Measurements from ENCODE around the gene LRRC4.
A peak's percentile ranks its signal among the peaks of the same experiment; 100 is the strongest.

LRRC4 gene

DNA sequence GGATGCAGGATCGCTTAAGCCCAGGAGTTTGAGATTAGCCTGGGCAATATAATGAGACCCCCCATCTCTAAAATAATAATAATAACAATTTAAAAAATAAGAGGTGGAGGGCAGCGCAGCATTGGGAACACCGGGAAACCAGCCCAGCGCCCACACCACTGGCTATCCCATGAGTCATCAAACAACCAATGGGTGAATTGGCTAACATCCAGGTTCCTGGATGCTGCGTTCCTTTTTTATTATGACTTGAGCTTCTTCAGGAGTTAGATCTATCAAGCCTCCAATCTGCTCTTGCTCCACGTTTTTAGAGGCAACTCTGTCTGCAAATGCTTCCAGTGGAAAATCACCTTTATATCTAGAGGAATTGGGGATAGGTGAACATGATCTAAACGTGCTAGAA, 10.0 kb upstream of the LRRC4 start:
- peak; percentile 54 for DNase-seq (ENCODE audit: extremely low read depth, low read depth)
- no peak overlapping the region for H3K4me3 ChIP-seq (replicated peaks; ENCODE audit: low read depth, low read length)
- TF ChIP-seq, protein P1, sequence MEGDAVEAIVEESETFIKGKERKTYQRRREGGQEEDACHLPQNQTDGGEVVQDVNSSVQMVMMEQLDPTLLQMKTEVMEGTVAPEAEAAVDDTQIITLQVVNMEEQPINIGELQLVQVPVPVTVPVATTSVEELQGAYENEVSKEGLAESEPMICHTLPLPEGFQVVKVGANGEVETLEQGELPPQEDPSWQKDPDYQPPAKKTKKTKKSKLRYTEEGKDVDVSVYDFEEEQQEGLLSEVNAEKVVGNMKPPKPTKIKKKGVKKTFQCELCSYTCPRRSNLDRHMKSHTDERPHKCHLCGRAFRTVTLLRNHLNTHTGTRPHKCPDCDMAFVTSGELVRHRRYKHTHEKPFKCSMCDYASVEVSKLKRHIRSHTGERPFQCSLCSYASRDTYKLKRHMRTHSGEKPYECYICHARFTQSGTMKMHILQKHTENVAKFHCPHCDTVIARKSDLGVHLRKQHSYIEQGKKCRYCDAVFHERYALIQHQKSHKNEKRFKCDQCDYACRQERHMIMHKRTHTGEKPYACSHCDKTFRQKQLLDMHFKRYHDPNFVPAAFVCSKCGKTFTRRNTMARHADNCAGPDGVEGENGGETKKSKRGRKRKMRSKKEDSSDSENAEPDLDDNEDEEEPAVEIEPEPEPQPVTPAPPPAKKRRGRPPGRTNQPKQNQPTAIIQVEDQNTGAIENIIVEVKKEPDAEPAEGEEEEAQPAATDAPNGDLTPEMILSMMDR (IDR thresholded peaks at IDR 0.05; ENCODE audit: low read depth, low read length, missing control alignments): no peak

DNA sequence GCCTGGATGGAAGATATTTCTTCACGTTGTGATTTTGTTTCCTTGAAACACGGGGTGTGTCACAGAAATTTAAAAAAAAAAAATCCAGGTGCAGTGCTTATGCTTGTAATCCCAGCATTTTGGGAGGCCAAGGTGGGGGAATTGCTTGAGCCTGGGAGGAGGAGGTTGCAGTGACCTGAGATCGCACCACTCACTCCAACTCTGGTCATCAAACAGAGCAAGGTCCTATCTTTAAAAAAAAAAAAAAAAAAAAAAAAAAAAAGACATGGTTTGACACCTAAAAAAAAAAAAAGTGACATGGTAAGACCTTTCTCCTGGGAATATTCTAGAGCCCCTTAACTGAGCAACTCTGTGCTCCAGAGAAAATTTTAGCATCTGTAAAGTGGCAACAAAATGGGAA, 9.0 kb upstream of the LRRC4 start:
- TF ChIP-seq, protein P1 (IDR thresholded peaks at IDR 0.05; ENCODE audit: low read depth, low read length, missing control alignments): no peak
- H3K4me3 ChIP-seq (replicated peaks; ENCODE audit: low read depth, low read length): no peak overlapping the region
- no peak for DNase-seq (ENCODE audit: extremely low read depth, low read depth)

DNA sequence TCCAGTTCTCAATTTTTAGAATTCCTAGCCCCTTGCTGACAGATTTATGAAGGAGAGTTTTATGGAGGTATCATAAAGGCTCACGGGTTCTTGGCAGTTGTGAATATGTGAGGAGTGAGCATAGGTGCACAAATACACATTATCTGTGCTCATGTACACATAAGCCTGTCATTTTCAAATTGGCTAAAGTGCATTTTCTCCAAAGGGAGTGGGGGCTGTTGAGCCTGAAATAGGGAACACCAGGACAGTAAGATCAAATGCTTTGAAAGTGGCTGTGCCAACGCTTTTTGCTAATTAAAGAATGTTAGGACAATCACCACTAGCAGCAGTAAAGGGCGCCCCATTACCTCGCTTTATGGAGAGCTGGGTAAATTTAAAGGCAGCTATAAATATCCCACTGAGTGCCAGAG, 8.3 kb upstream of the LRRC4 start:
- DNase-seq (ENCODE audit: extremely low read depth, low read depth): no peak
- H3K4me3 ChIP-seq (replicated peaks; ENCODE audit: low read depth, low read length): no peak overlapping the region
- TF ChIP-seq, protein P1 (IDR thresholded peaks at IDR 0.05; ENCODE audit: low read depth, low read length, missing control alignments): no peak

DNA sequence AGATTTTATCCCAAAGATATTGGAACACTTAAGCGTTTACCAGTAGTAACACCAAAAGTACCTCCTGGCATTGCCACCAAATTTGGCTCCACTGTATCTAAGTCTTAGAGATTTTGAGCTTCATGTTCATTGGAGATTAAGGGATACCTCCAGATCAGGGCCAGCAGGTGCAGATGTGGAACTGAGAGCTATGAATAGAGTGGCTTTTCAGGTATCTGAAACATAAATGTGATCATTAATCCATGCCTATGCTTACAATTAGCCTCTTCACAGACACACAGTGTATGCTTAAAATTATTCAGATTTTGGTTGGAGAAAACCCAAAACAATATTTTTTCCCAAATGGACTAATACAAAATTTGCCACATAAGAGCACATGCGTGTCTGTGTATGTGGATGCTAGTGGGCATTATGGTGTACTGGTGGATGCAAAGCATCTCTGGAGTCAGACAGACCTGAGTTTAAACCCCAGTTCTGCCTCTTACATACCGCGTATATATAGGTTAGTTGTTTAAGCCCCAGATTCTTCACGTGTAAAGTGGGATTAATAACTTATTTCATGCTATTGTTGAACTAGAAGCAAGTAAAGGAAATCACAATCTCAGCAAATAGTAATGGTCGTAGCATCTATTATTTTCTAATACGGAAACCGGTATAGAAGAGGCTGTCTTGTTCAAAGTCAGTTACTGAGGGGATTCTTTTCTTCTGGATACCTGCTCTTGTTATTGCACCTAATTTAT, 6.8 kb upstream of the LRRC4 start:
- TF ChIP-seq, protein P1 (IDR thresholded peaks at IDR 0.05; ENCODE audit: low read depth, low read length, missing control alignments): no peak
- no peak overlapping the region for H3K4me3 ChIP-seq (replicated peaks; ENCODE audit: low read depth, low read length)

DNA sequence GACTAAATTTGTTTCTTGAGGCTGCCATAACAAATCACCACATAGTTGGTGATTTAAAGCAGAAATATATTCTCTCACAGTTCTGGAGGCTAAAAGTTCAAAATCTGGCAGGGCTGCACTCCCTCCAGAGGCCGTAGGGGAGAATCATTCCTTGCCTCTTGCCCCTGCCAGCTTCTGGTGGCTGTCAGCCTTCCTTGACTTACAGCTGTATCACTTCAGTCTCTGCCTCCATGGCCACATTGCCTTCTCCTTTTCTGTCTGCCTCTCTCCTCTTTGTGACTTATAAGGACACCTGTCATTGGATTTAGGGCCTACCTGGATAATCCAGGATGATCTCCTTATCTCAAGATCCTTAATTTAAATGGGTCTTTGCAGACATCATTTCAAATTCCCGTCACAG, 5.8 kb upstream of the LRRC4 start:
- TF ChIP-seq, protein P1 (IDR thresholded peaks at IDR 0.05; ENCODE audit: low read depth, low read length, missing control alignments): no peak
- DNase-seq (ENCODE audit: extremely low read depth, low read depth): no peak
- no peak overlapping the region for H3K4me3 ChIP-seq (replicated peaks; ENCODE audit: low read depth, low read length)

More for the DNA sequence above, 6.8 kb upstream of the LRRC4 start:
- DNase-seq (ENCODE audit: extremely low read depth, low read depth): no peak

DNA sequence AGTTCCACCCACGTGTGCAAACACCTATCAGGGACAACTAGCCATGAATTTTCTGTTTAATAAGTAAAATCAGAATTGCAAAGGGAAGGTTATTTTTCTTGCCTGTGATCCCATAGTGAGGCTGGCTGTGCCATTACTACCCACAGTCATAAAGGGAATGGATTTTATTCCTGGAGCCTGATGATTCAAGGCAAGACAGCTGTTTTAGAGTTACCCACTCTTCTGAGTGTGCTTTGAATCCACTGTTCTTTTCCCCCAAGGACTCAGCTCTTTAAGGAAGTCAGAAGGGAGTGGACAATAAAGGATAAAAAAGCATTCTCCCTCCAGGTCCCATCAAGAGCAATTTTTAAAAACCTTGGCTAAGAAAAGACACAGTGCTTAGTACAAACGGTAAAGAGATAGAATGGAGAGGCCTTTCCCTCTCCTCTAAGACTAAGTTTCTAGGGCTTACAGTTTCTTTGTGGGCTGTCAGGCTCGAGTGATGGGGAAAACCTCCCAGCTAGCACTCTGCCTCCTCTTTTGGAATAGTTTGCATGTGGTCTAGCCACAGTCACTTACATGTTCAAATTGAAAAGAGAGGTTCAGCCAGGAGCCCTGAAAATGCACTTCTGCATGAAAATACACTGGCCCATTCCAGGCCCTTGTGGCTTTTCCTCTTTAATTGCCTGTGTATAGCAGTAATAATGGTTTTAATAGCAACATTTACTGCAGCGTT, 5.1 kb upstream of the LRRC4 start:
- no peak overlapping the region for H3K4me3 ChIP-seq (replicated peaks; ENCODE audit: low read depth, low read length)
- no peak for DNase-seq (ENCODE audit: extremely low read depth, low read depth)
- TF ChIP-seq, protein P1 (IDR thresholded peaks at IDR 0.05; ENCODE audit: low read depth, low read length, missing control alignments): no peak
